WTC11 (cell line): Measurements from ENCODE around the gene METTL21C. TPM values are rescaled to one million over a fixed set of nuclear protein-coding genes. Genes with fewer than 3 reads are reported as not detected.

Experiments used
- ATAC-seq: fragments of 200-7000 bp; cut with Tn5 transposase; 2 replicates; pipeline ENCODE4 v1.10.0; 2021; ENCODE audit warnings: mild to moderate bottlenecking, moderate library complexity
- CTCF ChIA-PET: fragments of 300-600 bp; sonication (Branson Sonifier 250); formaldehyde crosslinking; loops from one replicate; lab custom pipeline; 2021; ENCODE audit warnings: antibody characterized with exemption; lab: Charles Lee
- POLR2A ChIA-PET: fragments of 350-600 bp; sonication (Branson Sonifier 250); formaldehyde crosslinking; loops from one replicate; lab custom pipeline; 2021; ENCODE audit warnings: antibody characterized with exemption; lab: Charles Lee
- DNase-seq: peaks from one replicate; pipeline ENCODE4 v3.0.0; 2021; ENCODE audit warnings: low spot score
- H3K27ac Mint-ChIP-seq: 2 replicates; pipeline ENCODE4 v1.8.0; 2021; ENCODE audit warnings: mixed read lengths
- H3K27me3 Mint-ChIP-seq: 2 replicates; pipeline ENCODE4 v1.8.0; 2021; ENCODE audit warnings: low read depth, mild to moderate bottlenecking, moderate library complexity, mixed read lengths
- H3K36me3 Mint-ChIP-seq: 2 replicates; pipeline ENCODE4 v1.8.0; 2021; ENCODE audit warnings: mixed read lengths
- H3K4me1 Mint-ChIP-seq: 2 replicates; pipeline ENCODE4 v1.8.0; 2022; ENCODE audit warnings: mixed read lengths
- H3K4me3 Mint-ChIP-seq: 2 replicates; pipeline ENCODE4 v1.8.0; 2021; ENCODE audit warnings: mild to moderate bottlenecking, moderate library complexity, mixed read lengths
- H3K9me3 Mint-ChIP-seq: 2 replicates; pipeline ENCODE4 v1.8.0; 2021; ENCODE audit warnings: mixed read lengths
- AFF4 ChIP-seq: sonication (generic); formaldehyde crosslinking; IDR thresholded peaks from 2 replicates; pipeline ENCODE4 v1.8.1; 2023; ENCODE audit warnings: mild to moderate bottlenecking, missing genetic modification reagents, borderline replicate concordance
- CBFB ChIP-seq: sonication (generic); formaldehyde crosslinking; IDR thresholded peaks from 2 replicates; pipeline ENCODE4 v1.8.1; 2022; ENCODE audit warnings: mild to moderate bottlenecking, low read depth, missing genetic modification reagents
- CREB1 ChIP-seq: sonication (generic); formaldehyde crosslinking; IDR thresholded peaks from 2 replicates; pipeline ENCODE4 v1.8.0; 2023; ENCODE audit warnings: mild to moderate bottlenecking, missing genetic modification reagents
- E2F1 ChIP-seq: sonication (generic); formaldehyde crosslinking; IDR thresholded peaks from 2 replicates; pipeline ENCODE4 v1.8.0; 2022; ENCODE audit warnings: mild to moderate bottlenecking, missing genetic modification reagents
- ELF4 ChIP-seq: sonication (generic); formaldehyde crosslinking; IDR thresholded peaks from 2 replicates; pipeline ENCODE4 v1.8.1; 2022; ENCODE audit warnings: low read depth, mild to moderate bottlenecking, moderate library complexity, missing genetic modification reagents
- ERG ChIP-seq: fragments of 250-450 bp; sonication (Bioruptor Pico); IDR thresholded peaks from 2 replicates; pipeline ENCODE4 v1.8.0; 2021; ENCODE audit warnings: mild to moderate bottlenecking
- ETV6 ChIP-seq: sonication (generic); formaldehyde crosslinking; IDR thresholded peaks from 2 replicates; pipeline ENCODE4 v1.8.1; 2022; ENCODE audit warnings: mild to moderate bottlenecking, missing genetic modification reagents
- FOXP4 ChIP-seq: sonication (generic); formaldehyde crosslinking; IDR thresholded peaks from 2 replicates; pipeline ENCODE4 v1.8.0; 2022; ENCODE audit warnings: mild to moderate bottlenecking, missing genetic modification reagents
- IRF1 ChIP-seq: sonication (generic); formaldehyde crosslinking; IDR thresholded peaks from 2 replicates; pipeline ENCODE4 v1.8.0; 2023; ENCODE audit warnings: missing genetic modification reagents
- JUN ChIP-seq: sonication (generic); formaldehyde crosslinking; IDR thresholded peaks from 2 replicates; pipeline ENCODE4 v1.8.0; 2023; ENCODE audit warnings: mild to moderate bottlenecking, missing genetic modification reagents
- MLX ChIP-seq: sonication (generic); formaldehyde crosslinking; IDR thresholded peaks from 2 replicates; pipeline ENCODE4 v1.8.1; 2023; ENCODE audit warnings: mild to moderate bottlenecking, missing genetic modification reagents, moderate library complexity
- MXD4 ChIP-seq: fragments of 250-450 bp; sonication (Bioruptor Pico); IDR thresholded peaks from 2 replicates; pipeline ENCODE4 v1.8.0; 2021; ENCODE audit warnings: mild to moderate bottlenecking, moderate library complexity, borderline replicate concordance
- NR3C1 ChIP-seq: sonication (generic); formaldehyde crosslinking; conservative IDR thresholded peaks from 2 replicates; pipeline ENCODE4 v1.8.1; 2023; ENCODE audit warnings: low read depth, mild to moderate bottlenecking, missing genetic modification reagents
- OVOL2 ChIP-seq: fragments of 250-450 bp; sonication (Bioruptor Pico); IDR thresholded peaks from 2 replicates; pipeline ENCODE4 v1.9.0; 2021; ENCODE audit warnings: mild to moderate bottlenecking, borderline replicate concordance
- PREB ChIP-seq: sonication (generic); formaldehyde crosslinking; IDR thresholded peaks from 2 replicates; pipeline ENCODE4 v1.8.1; 2022; ENCODE audit warnings: mild to moderate bottlenecking, missing genetic modification reagents, moderate library complexity, borderline replicate concordance
- TP53 ChIP-seq: sonication (generic); formaldehyde crosslinking; IDR thresholded peaks from 2 replicates; pipeline ENCODE4 v1.8.1; 2023; ENCODE audit warnings: mild to moderate bottlenecking, missing genetic modification reagents
- USF1 ChIP-seq: sonication (generic); formaldehyde crosslinking; IDR thresholded peaks from 2 replicates; pipeline ENCODE4 v1.8.0; 2022; ENCODE audit warnings: mild to moderate bottlenecking, missing genetic modification reagents
- ZNF138 ChIP-seq: sonication (generic); formaldehyde crosslinking; conservative IDR thresholded peaks from 2 replicates; pipeline ENCODE4 v1.8.1; 2022; ENCODE audit warnings: mild to moderate bottlenecking, moderate library complexity, missing genetic modification reagents
- ZNF232 ChIP-seq: sonication (generic); formaldehyde crosslinking; IDR thresholded peaks from 2 replicates; pipeline ENCODE4 v1.8.0; 2022; ENCODE audit warnings: mild to moderate bottlenecking, missing genetic modification reagents
- ZNF512 ChIP-seq: sonication (generic); formaldehyde crosslinking; IDR thresholded peaks from 2 replicates; pipeline ENCODE4 v1.8.1; 2022; ENCODE audit warnings: missing genetic modification reagents, borderline replicate concordance
- total RNA-seq: library from RNA; stranded (reverse); gene quantifications from 3 replicates; pipeline ENCODE4 v1.2.3, GENCODE V29; 2021

The METTL21C gene
- total RNA-seq, 1 experiment from 2014 or later, result not detected

- H3K27ac Mint-ChIP-seq, result no peak overlapping the region
- H3K27me3 Mint-ChIP-seq, result no peaks in the 10 kb centered on the region
- no peak for DNase-seq
- ATAC-seq, result no peak
- ChIA-PET CTCF (no interaction called here), POLR2A (no interaction called here)
- H3K4me3 Mint-ChIP-seq, result no peak overlapping the region
- H3K4me1 Mint-ChIP-seq, result peaks cover 17% of the 10 kb centered on the region
- TF ChIP-seq ZNF138 (CRISPR knock-in tag), result no peak
- no peak for TF ChIP-seq ELF4 (CRISPR knock-in tag)
- no peak for TF ChIP-seq ETV6 (CRISPR knock-in tag)
- no peak for TF ChIP-seq ZNF232 (CRISPR knock-in tag)
- no peak for TF ChIP-seq TP53 (CRISPR knock-in tag)
- no peak for TF ChIP-seq AFF4 (CRISPR knock-in tag)
- TF ChIP-seq ERG, result no peak
- no peak for TF ChIP-seq PREB
- no peak for TF ChIP-seq OVOL2 (CRISPR knock-in tag)
- TF ChIP-seq E2F1 (CRISPR knock-in tag), result no peak
- TF ChIP-seq ZNF512 (CRISPR knock-in tag), result no peak
- H3K36me3 Mint-ChIP-seq, result peaks cover 3% of the 10 kb centered on the region; the same call in 1 of the 2 replicates
- H3K9me3 Mint-ChIP-seq, result peaks cover 13% of the 10 kb centered on the region
These were observed 2.4 kb upstream of the METTL21C start for GRCh38 chr13:102697264-102697663.

- Mint-ChIP-seq H3K9me3 (peaks cover 13% of the 10 kb centered on the region), H3K4me1 (peaks cover 24% of the 10 kb centered on the region), H3K36me3 (peaks cover 3% of the 10 kb centered on the region; the same call in 1 of the 2 replicates), H3K4me3 (no peak overlapping the region), H3K27ac (no peak overlapping the region), H3K27me3 (no peaks in the 10 kb centered on the region)
- ATAC-seq (no peak), DNase-seq (no peak)
- CTCF ChIA-PET, result no interaction called here
- POLR2A ChIA-PET, result no interaction called here
- TF ChIP-seq CREB1 (CRISPR knock-in tag) (no peak), USF1 (CRISPR knock-in tag) (no peak), JUN (CRISPR knock-in tag) (no peak), MLX (CRISPR knock-in tag) (no peak), NR3C1 (no peak), MXD4 (CRISPR knock-in tag) (no peak), IRF1 (CRISPR knock-in tag) (no peak), CBFB (CRISPR knock-in tag) (no peak), E2F1 (CRISPR knock-in tag) (no peak), FOXP4 (no peak)
These were observed 1.6 kb upstream of the METTL21C start for GRCh38 chr13:102696465-102696864.
